GM12872 (cell line): ENCODE results near the gene KRTAP20-2.

Experiments
- TF ChIP-seq, protein P1 (sequence below): IDR thresholded peaks from 3 replicates; pipeline ENCODE4 v1.5.1; 2011; ENCODE audit warnings: low read depth, mild to moderate bottlenecking, low read length, moderate library complexity; ENCODE audit not compliant: insufficient read depth

Gene KRTAP20-2

DNA sequence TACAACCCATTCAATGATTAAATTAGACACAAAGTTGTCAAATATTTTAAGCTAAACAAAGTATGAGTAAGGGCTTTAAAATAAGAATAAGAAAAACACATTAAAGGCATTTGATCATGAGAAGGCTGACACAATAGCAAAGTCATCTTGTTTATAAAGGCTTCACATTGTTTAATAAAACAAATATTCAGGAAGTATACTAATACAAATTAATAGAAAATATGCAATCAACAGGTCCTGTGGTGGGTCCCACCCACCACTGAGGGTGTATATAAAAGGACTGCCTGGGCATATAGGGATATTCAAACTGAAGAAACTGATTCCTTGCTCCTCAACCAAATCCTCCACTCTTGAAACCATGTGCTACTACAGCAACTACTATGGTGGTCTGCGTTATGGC lies at the start of gene KRTAP20-2:
KRTAP20-2 (plus strand) TSS at position 301 of the 400 bp plus-strand sequence; CDS start at position 359, 58 bp downstream.
- TF ChIP-seq, protein P1, sequence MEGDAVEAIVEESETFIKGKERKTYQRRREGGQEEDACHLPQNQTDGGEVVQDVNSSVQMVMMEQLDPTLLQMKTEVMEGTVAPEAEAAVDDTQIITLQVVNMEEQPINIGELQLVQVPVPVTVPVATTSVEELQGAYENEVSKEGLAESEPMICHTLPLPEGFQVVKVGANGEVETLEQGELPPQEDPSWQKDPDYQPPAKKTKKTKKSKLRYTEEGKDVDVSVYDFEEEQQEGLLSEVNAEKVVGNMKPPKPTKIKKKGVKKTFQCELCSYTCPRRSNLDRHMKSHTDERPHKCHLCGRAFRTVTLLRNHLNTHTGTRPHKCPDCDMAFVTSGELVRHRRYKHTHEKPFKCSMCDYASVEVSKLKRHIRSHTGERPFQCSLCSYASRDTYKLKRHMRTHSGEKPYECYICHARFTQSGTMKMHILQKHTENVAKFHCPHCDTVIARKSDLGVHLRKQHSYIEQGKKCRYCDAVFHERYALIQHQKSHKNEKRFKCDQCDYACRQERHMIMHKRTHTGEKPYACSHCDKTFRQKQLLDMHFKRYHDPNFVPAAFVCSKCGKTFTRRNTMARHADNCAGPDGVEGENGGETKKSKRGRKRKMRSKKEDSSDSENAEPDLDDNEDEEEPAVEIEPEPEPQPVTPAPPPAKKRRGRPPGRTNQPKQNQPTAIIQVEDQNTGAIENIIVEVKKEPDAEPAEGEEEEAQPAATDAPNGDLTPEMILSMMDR = no peak

DNA sequence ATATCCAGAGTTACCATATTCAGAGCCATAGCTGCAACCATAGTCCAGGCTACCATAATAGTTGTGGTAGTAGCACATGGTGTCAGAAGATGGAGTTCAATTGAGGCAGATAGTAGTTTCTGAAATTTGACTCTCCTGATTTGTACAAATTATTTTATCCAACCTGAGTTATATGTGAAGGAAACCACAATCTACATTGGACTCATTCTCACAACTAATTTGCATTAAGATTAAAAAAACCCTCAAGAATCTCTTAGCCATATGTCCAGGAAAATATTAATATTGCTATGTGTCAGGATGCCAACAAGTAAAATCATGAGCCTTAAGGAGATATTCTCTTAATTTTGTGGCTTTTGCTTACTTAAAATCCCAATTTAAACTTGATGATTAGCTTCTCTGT lies 44.7 kb upstream of the KRTAP20-2 start, which contains the start of gene KRTAP22-2:
KRTAP22-2 (minus strand) TSS at position 101 of the 400 bp plus-strand sequence.
- TF ChIP-seq, protein P1 = no peak

DNA sequence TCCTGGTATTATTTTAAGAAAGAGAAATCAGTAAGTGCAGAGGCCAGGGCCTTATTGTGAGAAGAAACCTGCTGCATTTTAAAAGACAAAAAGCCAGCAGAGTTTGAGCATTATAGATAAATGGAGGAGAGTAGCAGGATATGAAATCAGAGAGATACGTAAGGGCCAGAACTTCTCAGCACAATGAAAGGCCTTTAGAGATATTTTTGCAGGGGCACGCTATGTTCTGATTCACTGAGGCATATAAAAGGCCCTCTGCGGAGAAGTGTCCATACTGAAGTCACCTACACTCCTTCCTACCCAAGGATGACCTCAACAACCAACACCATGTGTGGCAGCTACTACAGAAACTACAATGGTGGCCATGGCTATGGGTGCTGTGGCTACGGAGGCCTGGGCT lies 42.9 kb upstream of the KRTAP20-2 start, which contains the start of gene KRTAP6-3:
KRTAP6-3 (plus strand) TSS at position 301 of the 400 bp plus-strand sequence; CDS start at position 307, 6 bp downstream.
- TF ChIP-seq, protein P1 = no peak

DNA sequence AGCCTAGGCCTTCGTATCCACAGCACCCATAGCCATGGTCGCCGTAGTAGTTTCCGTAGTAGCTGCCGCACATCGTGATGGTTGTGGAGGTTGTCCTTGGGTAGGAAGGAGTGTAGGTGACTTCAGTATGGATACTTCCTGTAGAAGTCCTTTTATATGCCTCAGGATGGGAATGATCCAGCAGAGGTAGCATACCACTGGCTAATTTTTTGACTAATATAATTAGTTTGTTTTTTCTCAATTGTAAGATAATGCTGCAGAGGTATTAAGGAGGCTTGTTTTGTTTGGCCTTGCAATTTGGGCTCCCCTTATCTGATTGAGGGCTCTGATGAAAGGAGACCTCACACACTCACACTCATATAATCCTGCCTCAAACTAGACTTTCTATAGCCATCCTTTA lies 36.2 kb upstream of the KRTAP20-2 start, which contains the start of gene KRTAP6-2:
KRTAP6-2 (minus strand) TSS at position 101 of the 400 bp plus-strand sequence; CDS start at position 73, 28 bp downstream.
- TF ChIP-seq, protein P1 = no peak

DNA sequence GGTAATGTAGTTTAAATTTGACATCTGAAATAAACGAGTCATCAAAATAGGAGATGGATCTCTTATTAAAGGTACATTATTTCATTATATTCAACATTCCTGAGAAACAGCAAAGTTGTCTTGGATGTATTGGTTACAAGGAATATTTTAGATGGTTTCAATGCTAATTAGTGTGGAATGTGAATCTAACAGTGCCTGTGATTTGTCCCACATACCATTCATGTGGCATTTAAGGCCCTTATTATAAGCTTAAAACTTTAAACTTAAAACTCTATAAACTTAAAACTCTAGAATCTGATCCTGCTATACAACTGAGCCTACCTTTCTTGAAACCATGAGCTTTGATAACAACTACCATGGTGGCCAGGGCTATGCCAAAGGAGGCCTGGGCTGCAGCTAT lies 34.2 kb upstream of the KRTAP20-2 start, which contains the start of gene KRTAP22-1:
KRTAP22-1 (plus strand) TSS at position 301 of the 400 bp plus-strand sequence.
- TF ChIP-seq, protein P1 = no peak

DNA sequence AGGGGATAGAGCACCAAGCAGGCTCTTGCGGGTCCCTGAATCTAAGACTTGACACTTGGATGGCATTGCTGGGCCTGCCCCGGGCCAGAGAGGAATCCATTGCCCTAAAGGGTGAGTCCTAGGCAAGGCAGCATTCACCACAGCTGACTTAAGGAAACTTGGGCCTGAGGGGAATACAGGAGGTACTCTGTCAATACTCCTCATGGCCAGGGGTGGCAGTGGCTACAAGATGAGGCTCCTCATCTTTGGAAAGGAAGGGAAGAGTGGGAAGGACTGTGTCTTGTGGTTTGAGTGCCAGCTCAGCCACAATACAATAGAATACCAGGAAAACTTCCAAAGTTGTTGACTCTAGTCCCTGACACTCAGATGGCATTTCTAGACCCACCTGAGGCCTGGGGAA lies 29.0 kb upstream of the KRTAP20-2 start:
- TF ChIP-seq, protein P1 = no peak

DNA sequence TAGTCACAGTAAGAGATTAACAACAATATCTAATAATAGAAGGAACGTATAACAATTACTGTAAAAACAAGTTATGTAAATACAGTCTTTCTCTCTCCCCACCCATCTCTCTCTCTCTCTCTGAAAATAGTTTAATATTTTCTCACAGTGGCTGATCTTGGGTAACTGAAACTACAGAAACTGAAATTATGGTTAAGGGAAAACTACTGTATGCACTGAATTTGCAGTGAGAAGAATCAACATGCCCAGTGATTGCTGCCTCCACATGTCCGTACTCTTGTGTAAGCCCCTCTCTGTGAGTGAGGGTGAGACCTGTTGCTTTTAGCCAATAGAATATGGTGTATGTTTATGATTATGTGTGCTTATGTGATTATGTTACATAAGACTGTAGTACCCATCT lies 22.9 kb upstream of the KRTAP20-2 start:
- TF ChIP-seq, protein P1 = no peak
